ENCODE results near the gene SECTM1. TPM values are rescaled to one million over a fixed set of nuclear protein-coding genes. Genes with fewer than 3 reads are reported as not detected.

SECTM1 gene
- total and polyA plus RNA-seq, 9 of the 15 experiments (the other 6 are each of a cell fraction or from before 2014, with no cell fraction given), result 0.11 to 0.46 (median 0.18) TPM; not detected in 6

- TF ChIP-seq MGA (IDR thresholded peaks at IDR 0.05) (peak; percentile 98), XRCC5 (IDR thresholded peaks at IDR 0.05; ENCODE audit: low read depth, low read length) (no peak), VEZF1 (CRISPR knock-in tag; IDR thresholded peaks at IDR 0.05) (peak; percentile 73), ZNF76 (CRISPR knock-in tag; IDR thresholded peaks at IDR 0.05; ENCODE audit: borderline replicate concordance) (peak; percentile 84; the same call in 1 of the 2 replicates), FOXK2 (conservative IDR thresholded peaks at IDR 0.05 in 1 of 2, IDR thresholded peaks at IDR 0.05 in 1 of 2; ENCODE audit: low read depth in 2 of 2) (peak; percentile 56 to 67), ZFX (CRISPR knock-in tag; IDR thresholded peaks at IDR 0.05) (peak; percentile 99), TOE1 (IDR thresholded peaks at IDR 0.05; ENCODE audit: borderline replicate concordance) (peak; percentile 84), TOE1 (CRISPR knock-in tag; IDR thresholded peaks at IDR 0.05; ENCODE audit: borderline replicate concordance, low read depth) (no peak), ZNF395 (CRISPR knock-in tag; IDR thresholded peaks at IDR 0.05) (peak; percentile 95), TBP (optimal IDR thresholded peaks at IDR 0.05; ENCODE audit: low read depth, low read length) (peak; percentile 43)
Measured at GRCh38 chr17:82345151-82345976, 11.8 kb upstream of the SECTM1 start (continued).
